ENCODE measurements around the gene MMP7.

DNA sequence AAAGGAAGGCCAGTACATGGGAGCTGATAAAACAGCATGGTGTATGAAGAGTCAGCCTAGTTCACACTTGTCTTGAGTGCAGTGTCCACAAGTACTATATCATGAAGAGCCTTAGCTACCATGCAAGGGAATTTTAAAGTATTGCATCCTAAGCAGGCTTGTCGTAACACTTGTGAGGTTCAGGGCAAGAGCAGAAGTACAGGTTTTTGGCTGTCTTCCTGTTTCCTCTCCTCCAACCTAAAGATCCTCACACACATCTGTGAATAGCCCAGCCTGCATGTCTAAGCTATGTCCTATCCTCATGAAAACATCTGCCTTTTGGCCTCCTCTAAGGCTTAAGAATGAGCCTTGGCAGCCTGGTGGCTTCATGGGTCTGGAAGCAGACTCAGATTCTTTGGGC is 43.3 kb downstream of the MMP7 start:
- no peak for TF ChIP-seq POLR2AphosphoS5 (IDR thresholded peaks at IDR 0.05; ENCODE audit: low read depth, low read length)
- TF ChIP-seq, protein P1, sequence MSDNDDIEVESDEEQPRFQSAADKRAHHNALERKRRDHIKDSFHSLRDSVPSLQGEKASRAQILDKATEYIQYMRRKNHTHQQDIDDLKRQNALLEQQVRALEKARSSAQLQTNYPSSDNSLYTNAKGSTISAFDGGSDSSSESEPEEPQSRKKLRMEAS (IDR thresholded peaks at IDR 0.05; ENCODE audit: low read depth) = no peak
- no peak for TF ChIP-seq NRF1 (IDR thresholded peaks at IDR 0.05; ENCODE audit: low read depth, low read length)
- TF ChIP-seq, protein P2, sequence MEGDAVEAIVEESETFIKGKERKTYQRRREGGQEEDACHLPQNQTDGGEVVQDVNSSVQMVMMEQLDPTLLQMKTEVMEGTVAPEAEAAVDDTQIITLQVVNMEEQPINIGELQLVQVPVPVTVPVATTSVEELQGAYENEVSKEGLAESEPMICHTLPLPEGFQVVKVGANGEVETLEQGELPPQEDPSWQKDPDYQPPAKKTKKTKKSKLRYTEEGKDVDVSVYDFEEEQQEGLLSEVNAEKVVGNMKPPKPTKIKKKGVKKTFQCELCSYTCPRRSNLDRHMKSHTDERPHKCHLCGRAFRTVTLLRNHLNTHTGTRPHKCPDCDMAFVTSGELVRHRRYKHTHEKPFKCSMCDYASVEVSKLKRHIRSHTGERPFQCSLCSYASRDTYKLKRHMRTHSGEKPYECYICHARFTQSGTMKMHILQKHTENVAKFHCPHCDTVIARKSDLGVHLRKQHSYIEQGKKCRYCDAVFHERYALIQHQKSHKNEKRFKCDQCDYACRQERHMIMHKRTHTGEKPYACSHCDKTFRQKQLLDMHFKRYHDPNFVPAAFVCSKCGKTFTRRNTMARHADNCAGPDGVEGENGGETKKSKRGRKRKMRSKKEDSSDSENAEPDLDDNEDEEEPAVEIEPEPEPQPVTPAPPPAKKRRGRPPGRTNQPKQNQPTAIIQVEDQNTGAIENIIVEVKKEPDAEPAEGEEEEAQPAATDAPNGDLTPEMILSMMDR (IDR thresholded peaks at IDR 0.05) = no peak
- TF ChIP-seq, protein P3, sequence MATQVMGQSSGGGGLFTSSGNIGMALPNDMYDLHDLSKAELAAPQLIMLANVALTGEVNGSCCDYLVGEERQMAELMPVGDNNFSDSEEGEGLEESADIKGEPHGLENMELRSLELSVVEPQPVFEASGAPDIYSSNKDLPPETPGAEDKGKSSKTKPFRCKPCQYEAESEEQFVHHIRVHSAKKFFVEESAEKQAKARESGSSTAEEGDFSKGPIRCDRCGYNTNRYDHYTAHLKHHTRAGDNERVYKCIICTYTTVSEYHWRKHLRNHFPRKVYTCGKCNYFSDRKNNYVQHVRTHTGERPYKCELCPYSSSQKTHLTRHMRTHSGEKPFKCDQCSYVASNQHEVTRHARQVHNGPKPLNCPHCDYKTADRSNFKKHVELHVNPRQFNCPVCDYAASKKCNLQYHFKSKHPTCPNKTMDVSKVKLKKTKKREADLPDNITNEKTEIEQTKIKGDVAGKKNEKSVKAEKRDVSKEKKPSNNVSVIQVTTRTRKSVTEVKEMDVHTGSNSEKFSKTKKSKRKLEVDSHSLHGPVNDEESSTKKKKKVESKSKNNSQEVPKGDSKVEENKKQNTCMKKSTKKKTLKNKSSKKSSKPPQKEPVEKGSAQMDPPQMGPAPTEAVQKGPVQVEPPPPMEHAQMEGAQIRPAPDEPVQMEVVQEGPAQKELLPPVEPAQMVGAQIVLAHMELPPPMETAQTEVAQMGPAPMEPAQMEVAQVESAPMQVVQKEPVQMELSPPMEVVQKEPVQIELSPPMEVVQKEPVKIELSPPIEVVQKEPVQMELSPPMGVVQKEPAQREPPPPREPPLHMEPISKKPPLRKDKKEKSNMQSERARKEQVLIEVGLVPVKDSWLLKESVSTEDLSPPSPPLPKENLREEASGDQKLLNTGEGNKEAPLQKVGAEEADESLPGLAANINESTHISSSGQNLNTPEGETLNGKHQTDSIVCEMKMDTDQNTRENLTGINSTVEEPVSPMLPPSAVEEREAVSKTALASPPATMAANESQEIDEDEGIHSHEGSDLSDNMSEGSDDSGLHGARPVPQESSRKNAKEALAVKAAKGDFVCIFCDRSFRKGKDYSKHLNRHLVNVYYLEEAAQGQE (IDR thresholded peaks at IDR 0.05; ENCODE audit: low read depth, low read length) = no peak
- TF ChIP-seq, protein P4, sequence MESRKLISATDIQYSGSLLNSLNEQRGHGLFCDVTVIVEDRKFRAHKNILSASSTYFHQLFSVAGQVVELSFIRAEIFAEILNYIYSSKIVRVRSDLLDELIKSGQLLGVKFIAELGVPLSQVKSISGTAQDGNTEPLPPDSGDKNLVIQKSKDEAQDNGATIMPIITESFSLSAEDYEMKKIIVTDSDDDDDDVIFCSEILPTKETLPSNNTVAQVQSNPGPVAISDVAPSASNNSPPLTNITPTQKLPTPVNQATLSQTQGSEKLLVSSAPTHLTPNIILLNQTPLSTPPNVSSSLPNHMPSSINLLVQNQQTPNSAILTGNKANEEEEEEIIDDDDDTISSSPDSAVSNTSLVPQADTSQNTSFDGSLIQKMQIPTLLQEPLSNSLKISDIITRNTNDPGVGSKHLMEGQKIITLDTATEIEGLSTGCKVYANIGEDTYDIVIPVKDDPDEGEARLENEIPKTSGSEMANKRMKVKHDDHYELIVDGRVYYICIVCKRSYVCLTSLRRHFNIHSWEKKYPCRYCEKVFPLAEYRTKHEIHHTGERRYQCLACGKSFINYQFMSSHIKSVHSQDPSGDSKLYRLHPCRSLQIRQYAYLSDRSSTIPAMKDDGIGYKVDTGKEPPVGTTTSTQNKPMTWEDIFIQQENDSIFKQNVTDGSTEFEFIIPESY (IDR thresholded peaks at IDR 0.05; ENCODE audit: borderline replicate concordance, low read depth) = no peak
- no peak for TF ChIP-seq RXRA (IDR thresholded peaks at IDR 0.05; ENCODE audit: borderline replicate concordance, low read depth)
- TF ChIP-seq RAD21 (IDR thresholded peaks at IDR 0.05; ENCODE audit: low read length) = no peak
- TF ChIP-seq, protein P5, sequence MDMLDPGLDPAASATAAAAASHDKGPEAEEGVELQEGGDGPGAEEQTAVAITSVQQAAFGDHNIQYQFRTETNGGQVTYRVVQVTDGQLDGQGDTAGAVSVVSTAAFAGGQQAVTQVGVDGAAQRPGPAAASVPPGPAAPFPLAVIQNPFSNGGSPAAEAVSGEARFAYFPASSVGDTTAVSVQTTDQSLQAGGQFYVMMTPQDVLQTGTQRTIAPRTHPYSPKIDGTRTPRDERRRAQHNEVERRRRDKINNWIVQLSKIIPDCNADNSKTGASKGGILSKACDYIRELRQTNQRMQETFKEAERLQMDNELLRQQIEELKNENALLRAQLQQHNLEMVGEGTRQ (IDR thresholded peaks at IDR 0.05; ENCODE audit: borderline replicate concordance, low read depth, low read length) = no peak
- TF ChIP-seq, protein P6, sequence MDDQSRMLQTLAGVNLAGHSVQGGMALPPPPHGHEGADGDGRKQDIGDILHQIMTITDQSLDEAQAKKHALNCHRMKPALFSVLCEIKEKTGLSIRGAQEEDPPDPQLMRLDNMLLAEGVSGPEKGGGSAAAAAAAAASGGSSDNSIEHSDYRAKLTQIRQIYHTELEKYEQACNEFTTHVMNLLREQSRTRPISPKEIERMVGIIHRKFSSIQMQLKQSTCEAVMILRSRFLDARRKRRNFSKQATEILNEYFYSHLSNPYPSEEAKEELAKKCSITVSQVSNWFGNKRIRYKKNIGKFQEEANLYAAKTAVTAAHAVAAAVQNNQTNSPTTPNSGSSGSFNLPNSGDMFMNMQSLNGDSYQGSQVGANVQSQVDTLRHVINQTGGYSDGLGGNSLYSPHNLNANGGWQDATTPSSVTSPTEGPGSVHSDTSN (IDR thresholded peaks at IDR 0.05) = no peak
- TF ChIP-seq TCF12 (IDR thresholded peaks at IDR 0.05) = no peak
- TF ChIP-seq, protein P7, sequence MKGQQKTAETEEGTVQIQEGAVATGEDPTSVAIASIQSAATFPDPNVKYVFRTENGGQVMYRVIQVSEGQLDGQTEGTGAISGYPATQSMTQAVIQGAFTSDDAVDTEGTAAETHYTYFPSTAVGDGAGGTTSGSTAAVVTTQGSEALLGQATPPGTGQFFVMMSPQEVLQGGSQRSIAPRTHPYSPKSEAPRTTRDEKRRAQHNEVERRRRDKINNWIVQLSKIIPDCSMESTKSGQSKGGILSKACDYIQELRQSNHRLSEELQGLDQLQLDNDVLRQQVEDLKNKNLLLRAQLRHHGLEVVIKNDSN (IDR thresholded peaks at IDR 0.05; ENCODE audit: borderline replicate concordance, low read depth) = no peak
- TF ChIP-seq SMC3 (IDR thresholded peaks at IDR 0.05; ENCODE audit: low read depth, low read length) = no peak

All from SK-N-SH (cell line).